GM21619 (cell line): ENCODE data around the gene SMARCD2.
"Not testable (repeated sequence)": the region's sequence is repeated elsewhere in the genome, so short reads cannot be mapped to it uniquely, and the experiment has no call there.

Source experiments
- ATAC-seq: cut with Tn5 transposase; IDR thresholded peaks from one replicate; pipeline ENCODE4 v1.9.1; 2021; ENCODE audit not compliant: unreplicated experiment

The SMARCD2 gene

GRCh38 chr17:63842540-63843386 is at the start of gene SMARCD2:
Gene SMARCD2, minus strand, starts transcription at chr17:63842685. Its CDS starts 11 bp downstream, at chr17:63842674.
- peak; percentile 74 for ATAC-seq

- ATAC-seq = not testable (repeated sequence)
Observed at GRCh38 chr17:63889026-63889848, 46.8 kb upstream of the SMARCD2 start.

- not testable (repeated sequence) for ATAC-seq
Observed at GRCh38 chr17:63885119-63885518, 42.6 kb upstream of the SMARCD2 start.

- ATAC-seq = not testable (repeated sequence)
Observed at GRCh38 chr17:63882626-63883126, 40.2 kb upstream of the SMARCD2 start.

DNA sequence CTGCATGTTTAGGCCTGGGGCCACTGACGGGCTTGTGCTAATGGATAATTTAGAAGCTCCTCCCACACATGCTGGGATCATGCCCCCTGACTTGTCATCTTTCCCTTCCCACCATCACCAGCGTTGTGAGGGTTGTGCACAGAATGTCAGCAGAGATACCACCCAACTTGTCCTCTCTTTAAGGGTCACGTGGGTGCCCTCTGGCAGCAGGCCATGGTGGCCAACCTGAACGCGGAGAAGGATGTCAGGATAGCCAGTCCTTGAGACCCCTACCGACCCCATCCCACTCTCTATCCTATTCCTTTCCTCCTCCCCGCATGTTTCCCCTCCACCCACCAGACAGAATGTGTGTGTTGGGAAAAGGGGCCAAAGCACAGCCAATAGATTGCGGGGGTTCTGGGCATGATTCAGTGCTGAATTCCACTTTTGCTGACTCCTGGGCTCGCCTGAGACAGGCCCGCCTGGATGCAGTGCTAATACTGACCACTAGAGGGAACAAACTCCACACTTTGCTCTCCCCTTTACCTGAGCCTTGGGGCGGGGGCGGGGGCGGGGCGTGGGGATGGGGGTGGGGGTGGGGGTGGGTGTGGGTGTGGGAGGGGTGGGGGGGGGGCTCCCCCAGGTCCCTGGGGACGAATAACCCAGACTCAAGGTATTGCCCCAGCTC is 39.6 kb upstream of the SMARCD2 start, which contains the start of gene GH2:
Gene GH2 (minus strand): TSS at position 10 of the 667 bp plus-strand sequence. CDS start 143 bp downstream, outside the sequence.
- no peak for ATAC-seq

DNA sequence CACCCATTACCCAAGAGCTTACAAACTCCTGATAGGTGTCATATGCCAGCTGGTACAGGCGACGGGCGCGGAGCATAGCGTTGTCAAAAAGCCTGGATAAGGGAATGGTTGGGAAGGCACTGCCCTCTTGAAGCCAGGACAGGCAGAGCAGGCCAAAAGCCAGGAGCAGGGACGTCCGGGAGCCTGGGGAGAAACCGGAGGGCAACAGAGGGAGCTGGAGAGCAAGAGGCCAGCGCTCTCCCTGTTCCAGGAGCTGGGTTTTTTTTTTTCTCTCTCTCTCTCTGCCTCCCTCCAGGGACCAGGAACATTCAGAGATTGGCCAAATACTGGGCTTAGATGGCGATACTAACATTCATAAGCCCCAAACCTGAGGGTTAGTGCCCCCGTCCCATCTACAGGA is 38.9 kb upstream of the SMARCD2 start:
- not testable (repeated sequence) for ATAC-seq

- no peak for ATAC-seq
Observed at GRCh38 chr17:63880706-63881105, 38.2 kb upstream of the SMARCD2 start.

DNA sequence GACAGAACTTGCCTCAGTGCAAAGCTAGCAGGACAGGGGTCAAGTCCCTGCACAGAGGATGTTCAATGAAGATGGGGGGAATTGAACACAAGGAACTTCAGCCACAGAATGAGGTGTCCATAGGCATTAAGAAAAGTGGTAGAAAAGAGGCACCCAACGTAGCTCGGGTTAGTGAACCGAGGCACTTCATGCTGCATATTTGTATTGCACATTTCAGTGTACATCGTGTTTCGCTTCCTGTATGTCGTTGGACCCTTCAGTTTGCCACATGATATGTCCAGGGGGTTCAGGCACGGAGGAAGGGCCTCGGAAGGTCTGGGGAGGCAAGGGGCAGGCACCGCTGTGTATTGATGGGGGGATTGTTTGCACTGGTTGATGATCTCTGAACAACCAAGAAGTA is 35.9 kb upstream of the SMARCD2 start:
- ATAC-seq = not testable (repeated sequence)

GRCh38 chr17:63874693-63875092 is 32.2 kb upstream of the SMARCD2 start:
- ATAC-seq = not testable (repeated sequence)

- ATAC-seq = not testable (repeated sequence)
Observed at GRCh38 chr17:63874061-63874626, 31.7 kb upstream of the SMARCD2 start.

DNA sequence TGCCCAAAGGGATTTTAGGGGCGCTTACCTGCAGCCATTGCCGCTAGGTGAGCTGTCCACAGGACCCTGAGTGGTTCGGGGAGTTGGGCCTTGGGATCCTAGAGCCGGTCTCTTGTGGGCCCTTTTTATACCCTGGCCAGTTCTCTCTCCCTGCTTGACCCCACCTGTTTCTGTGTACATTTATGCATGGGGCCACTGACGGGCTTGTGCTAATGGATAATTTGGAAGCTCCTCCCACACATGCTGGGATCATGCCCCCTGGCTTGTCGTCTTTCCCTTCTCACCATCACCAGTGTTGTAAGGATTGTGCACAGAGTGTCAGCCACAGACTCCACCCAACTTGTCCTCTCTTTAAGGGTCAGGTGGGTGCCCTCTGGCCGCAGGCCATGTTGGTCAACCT is 31.1 kb upstream of the SMARCD2 start, which contains the start of gene CSH2:
Gene CSH2 (minus strand): TSS at position 101 of the 400 bp plus-strand sequence. CDS start 63 bp downstream, at position 38.
- ATAC-seq = not testable (repeated sequence)

GRCh38 chr17:63871646-63872365 is 29.3 kb upstream of the SMARCD2 start:
- not testable (repeated sequence) for ATAC-seq

DNA sequence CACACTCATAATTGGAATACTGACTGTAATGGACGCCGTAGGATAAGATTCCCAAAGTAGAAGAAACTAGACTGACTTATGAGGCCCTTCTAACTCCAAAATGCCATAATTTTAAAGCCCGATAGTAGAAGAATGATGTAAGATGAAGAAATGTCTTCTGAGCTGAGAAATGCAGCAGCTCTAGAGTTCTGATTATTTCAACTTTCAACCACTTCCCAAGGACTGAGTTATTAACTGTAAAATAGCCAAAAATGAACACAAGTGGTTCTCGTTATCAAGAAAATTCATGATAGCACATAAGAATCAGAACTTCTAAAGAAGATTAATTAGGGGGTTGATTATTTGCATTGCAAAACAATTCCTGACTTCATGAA is 27.8 kb upstream of the SMARCD2 start:
- not testable (repeated sequence) for ATAC-seq

DNA sequence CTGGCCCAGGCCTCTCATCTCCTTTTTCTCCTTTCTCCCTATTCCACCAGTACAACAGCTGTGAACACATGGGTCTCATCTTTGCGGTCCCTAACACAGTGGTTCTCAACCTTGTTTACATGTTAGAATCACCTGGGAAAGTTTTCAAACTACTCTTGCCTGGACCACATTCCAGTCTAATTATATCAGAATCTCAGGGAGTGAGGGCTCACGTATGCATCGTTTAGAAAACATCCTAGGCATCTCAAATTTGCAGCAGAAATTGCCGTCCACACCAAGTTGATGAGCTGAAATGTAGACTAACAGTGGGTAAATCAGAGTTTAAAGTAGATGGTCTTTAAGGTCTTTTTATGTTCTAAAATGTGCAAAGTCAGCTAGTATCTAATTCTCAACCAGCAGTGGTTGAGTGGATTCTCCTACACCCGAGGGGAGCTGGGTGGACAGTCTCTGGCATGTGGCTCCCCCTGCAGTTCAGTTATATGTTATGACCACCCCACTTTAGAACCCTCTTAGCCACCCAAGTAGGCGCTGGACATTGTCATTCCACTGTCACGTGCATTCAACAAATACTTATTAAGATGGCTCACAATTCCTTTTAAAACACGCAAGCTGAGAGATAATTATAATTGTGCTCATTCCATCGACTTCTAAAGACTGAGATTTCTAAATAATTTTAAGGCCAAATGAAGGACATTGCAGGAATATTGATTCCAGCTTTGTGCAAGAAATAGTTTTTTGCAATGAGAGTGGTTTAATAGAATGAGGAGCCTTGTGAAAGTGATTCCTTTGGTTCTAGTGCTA is 27.2 kb upstream of the SMARCD2 start:
- not testable (repeated sequence) for ATAC-seq

DNA sequence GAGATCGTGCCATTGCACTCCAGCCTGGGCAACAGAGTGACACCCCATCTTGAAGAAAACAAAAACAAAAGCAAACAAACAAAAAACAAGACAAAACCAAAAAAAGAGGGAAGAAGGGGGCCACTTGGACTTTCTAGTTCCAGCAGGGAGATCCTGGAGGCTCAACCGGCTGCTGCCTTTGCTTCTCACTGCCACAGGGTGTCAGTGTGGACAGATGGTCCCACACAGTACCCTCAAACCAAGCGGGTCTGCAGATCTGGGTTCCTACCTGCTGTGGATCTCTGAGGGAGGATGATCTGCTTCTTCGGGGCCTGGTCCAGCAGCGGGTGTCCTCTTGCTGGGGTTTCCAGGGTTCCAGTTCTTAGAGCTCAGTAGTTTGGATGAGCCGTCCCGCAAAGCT is 24.1 kb upstream of the SMARCD2 start:
- ATAC-seq = not testable (repeated sequence)

- no peak for ATAC-seq
Observed at GRCh38 chr17:63859257-63859656, 16.8 kb upstream of the SMARCD2 start.

DNA sequence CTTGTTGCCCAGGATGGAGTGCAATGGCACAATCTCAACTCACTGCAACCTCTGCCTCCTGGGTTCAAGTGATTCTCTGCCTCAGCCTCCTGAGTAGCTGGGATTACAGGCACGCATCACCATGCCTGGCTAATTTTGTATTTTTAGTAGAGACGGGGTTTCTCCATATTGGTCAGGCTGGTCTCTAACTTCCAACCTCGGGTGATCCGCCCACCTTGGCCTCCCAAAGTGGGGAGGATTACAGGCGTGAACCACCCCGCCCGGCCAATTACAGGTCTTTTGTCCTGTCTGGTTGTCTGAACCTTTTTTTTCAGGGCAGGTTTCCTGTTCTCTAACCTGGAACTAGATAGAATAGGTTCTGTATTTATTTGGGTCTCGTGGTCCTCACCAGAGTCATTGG is 13.9 kb upstream of the SMARCD2 start:
- ATAC-seq = not testable (repeated sequence)

- no peak for ATAC-seq
Observed at GRCh38 chr17:63855185-63855584, 12.7 kb upstream of the SMARCD2 start.

GRCh38 chr17:63854709-63855108 is 12.2 kb upstream of the SMARCD2 start:
- ATAC-seq = no peak
